GM19023 (cell line): Measurements from ENCODE around the gene PLS1.
"Not testable (repeated sequence)": the region's sequence is repeated elsewhere in the genome, so short reads cannot be mapped to it uniquely, and the experiment has no call there.

Experiments
- ATAC-seq: cut with Tn5 transposase; IDR thresholded peaks from one replicate; pipeline ENCODE4 v1.9.1; 2021; ENCODE audit warnings: mild to moderate bottlenecking, moderate library complexity; ENCODE audit not compliant: unreplicated experiment

PLS1 gene

DNA sequence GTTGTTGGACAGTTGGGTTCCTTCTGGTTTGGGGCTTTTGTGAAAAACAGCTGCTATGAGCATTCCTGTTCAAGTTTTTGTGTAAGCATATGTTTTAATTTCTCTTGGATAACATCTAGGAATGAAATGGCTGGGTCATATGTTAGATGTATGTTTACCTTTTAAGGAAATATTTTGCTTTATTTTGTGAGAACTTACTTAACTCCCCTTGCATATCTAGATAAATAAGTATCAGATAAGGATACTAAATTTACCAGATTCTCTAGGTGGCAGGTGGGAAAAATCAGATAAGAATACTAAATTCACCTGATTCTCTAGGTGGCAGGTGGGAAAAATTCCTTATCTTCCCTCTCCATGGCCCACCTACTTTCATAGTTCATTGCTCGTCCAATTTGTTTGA lies 1.1 kb upstream of the PLS1 start:
- no peak for ATAC-seq

DNA sequence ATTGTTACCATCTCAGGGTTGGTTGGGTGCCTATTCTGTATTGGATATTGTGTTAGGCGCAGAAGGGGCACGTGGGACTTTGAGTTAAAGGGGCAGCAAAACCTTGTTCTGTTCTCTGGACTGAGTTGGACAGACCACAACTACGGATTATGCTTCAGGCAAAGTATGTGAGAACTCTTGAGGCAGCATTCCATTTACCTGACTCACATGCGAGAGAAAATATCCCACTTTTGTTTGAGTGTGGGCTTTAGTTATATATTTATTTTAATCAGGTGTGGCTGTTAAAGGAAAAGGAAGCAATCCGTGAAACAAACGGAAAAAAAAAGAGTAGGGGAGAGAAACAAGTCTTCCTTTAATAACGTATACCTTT lies 627 bp upstream of the PLS1 start:
- ATAC-seq: no peak

DNA sequence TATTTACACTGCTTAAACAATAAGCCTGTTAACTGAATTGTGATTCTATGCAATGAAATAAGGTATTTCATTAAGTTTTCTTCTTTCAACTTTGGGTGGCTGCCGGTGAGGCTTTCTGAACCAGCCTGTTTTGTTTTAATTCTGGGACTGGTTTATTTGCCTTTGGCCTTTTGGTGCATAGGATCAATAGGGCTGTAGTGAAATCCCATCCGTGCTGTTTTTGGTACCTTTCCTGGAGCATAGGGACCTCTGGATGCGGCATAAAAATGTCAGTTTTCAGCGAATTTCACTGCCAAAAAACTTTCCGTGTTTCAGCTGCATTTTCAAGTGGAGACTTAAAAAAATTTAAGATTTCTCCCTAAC lies 514 bp downstream of the PLS1 start:
- no peak for ATAC-seq

DNA sequence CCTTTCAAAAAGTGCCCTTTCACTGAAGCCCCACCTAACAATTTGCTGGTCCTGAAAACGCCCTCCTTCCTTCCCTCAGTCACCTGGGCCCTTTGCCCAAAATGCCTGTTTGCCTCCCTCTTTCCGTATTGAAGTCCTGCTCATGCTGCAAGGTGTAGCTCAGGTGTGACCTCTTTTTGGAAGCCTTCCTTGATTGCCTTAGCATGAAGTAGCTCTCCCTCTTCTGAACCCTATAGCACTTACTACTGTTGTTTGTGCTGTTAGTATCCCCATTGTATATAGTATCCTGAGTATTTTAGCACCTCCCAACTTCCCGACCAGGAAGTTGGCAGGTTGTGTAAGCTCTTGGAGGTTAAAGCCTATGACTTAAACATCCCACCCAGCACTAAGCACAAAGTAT lies 1.7 kb downstream of the PLS1 start:
- no peak for ATAC-seq

DNA sequence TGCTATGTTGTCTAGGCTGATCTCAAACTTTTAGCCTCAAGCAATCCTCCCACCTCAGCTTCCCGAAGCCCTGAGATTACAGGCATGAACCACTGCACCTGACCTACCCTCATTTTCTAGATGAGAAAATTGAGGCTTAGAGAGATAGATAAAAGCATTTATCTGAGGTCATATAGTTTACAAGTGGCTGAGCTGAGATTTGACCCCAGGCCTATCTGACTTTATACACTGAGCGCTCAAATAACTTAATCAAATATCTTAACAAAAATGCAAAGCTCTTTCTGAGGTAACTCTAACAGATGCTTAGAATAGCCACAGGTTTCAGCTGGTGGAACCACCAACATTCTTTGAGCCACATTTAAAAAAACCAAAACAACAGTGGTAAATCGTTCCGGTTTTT lies 5.5 kb downstream of the PLS1 start:
- ATAC-seq: no peak

DNA sequence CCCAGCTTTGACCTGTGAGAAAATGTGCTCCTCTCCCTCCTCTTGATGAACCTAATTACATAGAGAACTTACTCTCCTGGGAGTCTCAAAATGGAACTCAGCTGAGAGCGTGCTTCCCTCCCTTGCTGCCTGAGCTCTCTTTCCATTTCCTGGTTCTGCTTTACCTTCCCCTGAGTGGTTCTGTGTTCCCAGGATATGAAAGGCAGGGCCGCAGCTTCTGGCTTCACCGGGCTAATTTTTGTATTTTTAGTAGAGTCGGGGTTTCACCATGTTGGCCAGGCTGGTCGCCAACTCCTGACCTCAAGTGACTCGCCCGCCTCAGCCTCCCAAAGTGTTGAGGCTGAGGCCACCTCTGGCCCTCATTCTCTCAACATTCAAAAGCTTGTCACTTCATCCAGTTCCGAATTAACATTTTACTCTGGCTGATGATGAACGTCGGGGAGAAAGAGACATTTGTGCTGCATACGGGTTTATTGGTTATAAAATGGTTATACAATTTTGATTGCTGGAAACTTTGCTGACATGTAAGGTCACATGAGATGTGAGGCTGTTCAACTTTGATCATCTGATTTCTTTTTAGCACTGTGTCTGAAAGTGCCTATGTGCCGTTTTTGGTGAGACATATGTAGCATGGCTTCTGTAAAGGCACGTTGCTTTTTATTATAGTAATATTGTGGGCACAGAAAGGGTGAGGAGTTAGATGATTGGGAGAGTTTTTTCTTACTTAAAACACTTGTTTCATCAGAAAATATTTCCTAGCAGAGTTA lies 6.6 kb downstream of the PLS1 start:
- ATAC-seq: no peak

DNA sequence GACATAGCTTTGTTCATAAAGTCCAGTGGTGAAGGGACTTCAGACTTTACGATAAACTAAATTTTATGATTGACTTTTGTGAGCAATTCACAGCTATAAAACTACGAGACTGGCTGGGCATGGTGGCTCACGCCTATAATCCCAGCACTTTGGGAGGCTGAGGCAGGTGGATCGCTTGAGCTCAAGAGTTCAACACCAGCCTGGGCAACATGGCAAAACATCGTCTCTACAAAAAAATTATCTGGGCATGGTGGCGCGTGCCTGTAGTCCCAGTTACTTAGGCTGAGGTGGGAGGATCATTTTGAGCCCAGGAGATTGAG lies 7.2 kb downstream of the PLS1 start:
- not testable (repeated sequence) for ATAC-seq

DNA sequence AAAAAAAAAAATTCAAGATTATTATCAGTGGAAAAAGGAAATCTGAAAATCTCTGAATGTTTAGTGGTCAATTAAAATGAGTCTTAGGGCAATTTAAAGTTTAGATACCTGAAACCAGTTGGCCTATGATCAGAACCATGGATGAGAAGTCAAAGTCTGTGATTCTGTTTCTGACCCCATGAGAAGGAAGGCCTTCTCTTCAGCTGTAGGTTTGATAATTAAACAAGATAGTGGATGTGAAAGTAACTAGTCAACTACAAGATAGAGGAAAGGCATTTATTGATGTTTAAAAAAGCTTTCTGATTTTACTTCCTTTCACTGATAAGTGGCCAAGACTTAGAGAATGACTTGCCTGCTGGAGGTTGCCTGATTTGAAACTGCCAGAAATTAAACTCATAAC lies 8.7 kb downstream of the PLS1 start:
- no peak for ATAC-seq

DNA sequence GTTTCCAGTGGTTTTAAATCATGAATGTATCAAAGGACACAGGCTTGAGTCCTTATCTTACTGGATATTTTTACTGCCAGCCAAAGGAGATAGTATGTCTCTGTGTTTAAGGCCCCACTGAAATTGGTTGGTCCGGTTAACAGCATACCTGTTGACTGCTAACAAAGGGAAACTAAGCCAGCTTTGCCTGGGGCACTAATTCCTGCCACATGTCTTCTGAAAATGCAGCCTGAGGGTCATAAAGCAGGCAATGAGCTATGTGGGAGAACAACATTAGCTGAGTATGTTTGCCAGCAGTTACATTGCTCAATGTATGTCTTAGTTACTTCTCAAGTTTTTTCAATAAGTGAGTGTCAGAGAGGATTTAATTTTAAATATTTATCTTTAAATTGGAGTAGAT lies 12.4 kb downstream of the PLS1 start:
- no peak for ATAC-seq

DNA sequence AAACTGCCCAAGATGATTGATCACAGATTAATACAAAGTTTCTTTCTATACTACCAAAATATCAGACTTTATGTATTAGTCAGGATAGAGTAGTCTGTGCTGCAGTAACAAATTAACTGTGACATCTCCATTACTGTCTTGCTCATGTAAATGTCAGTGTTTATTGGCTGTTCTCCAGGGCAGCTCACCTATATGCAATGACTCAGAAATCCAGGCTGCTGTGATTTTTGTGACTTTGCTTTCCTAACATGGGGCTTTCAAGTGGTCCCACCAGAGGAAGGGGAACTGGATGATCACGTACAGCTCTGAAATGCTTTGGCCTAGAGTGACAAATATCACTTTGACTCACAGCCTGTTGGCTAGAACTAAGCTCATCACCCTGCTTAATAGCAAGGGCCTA lies 12.9 kb downstream of the PLS1 start:
- ATAC-seq: no peak

DNA sequence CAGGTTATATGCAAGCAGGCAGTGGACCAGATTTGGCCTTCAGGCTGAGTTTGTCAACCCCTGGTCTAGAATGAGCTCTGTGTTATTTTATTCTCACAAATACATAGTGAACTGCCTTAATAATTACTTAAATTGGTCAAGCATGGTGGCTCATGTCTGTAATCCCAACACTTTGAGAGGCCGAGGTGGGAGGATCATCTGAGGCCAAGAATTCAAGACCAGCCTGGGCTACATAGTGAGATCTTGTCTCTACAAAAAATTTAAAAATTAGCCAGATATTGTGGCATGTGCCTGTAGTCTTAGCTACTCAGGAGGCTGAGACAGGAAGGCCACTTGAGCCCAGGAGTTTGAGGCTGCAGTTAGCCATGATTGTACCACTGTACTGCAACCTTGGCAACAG lies 15.0 kb downstream of the PLS1 start:
- ATAC-seq: no peak

DNA sequence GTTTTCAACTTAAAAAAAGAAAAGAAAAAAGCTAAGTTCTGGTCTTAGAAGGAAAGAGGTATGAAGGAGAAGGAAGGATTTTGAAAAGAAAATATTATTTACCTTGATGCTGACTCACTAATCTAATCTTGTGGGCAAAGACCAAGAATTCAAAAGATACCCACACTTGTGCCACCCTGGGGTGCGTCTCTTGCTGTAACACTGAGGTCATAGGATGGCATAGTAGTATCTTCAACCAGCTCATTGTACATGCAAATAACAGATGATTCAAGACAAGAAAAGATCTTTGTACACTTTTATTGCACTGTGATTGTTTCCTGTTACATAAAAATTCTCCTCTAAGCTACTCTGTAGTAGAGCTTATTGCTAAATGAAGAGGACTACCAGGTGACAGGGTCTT lies 17.3 kb downstream of the PLS1 start:
- no peak for ATAC-seq

DNA sequence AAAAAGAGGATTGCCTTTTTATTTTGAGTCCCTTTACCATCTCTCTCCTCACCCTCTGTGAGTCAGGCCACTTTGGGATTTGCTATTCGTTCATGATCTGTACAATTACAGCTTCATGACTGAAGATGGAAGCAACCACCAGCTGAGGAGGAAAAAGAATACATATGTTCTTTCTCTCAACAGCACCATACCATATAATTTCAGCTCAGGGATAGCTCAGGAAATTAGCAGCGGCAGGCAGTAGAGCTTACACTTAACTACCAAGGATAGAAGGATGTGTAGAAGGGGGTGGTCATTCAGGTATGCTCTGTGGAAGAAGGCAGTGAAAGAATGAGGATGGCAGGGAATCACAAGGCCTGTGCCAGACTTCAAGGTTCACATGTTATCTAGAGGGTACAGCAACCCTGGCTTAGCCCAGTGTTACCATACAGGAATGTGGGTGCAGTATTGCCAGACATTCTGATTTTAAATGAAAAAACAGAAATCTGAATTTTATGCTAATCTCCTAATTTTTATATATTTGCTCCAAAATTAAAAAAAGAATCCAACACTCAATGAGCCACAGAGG lies 17.9 kb downstream of the PLS1 start:
- ATAC-seq: no peak

DNA sequence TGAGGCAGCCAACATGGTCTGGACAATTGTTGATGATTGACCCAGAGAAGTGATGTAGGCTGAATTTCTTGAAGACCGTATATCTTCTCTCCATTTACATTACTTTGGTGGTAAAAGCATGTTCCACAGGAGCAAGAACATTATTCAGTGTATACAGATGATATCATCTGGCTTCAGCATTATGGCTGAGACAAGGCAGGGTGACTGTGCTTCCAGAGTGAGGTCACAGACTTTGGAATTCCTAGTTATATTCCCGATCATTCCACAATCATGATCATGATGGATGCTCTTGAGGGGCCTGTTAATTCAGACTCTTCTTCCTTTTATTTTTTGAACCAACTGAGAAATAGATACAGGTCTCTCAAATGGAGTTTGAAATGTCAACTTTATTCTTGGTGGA lies 19.0 kb downstream of the PLS1 start:
- ATAC-seq: no peak

DNA sequence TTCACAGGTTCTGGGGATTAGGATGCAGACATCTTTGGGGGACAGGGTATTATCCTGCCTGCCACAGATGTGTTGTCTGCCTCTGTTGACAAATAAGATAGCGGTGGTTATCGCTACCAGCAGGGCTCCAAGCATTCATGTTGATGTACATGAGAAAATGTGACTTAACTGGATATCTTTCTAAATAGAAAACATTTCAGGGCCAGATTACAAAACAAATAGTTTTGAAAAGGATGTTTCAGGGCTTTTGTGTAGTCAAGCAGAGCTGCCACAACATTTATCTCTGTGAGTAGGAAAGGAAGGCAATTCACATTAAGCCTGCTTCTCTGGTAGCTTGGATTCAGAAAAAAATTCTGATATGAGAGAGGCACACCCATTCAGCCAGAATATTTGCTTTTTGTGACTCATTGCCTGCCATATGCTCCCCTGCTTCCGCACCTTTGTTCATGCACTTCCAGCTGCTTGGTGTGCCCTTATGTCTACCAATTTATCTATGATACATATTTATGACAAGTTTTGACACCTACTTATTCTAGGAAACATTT lies 22.8 kb downstream of the PLS1 start:
- no peak for ATAC-seq

DNA sequence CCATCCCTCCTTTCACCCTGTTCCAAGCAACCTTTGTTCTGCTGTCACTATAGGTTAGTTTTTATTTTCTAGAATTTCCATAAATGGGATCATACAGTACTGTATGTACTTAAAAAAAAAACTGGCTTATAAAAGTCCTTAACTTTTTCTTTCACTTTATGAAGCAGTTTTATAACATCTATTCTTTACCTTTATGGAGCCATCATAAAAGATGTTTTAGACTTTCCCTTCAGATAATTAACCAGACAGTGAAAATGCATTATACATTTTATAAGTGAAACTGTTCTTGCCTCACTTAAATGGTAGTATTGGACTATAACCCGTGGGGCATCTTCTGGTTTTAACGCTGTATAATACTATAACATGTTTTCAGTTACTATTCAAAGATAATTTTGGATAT lies 26.2 kb downstream of the PLS1 start:
- ATAC-seq: no peak

DNA sequence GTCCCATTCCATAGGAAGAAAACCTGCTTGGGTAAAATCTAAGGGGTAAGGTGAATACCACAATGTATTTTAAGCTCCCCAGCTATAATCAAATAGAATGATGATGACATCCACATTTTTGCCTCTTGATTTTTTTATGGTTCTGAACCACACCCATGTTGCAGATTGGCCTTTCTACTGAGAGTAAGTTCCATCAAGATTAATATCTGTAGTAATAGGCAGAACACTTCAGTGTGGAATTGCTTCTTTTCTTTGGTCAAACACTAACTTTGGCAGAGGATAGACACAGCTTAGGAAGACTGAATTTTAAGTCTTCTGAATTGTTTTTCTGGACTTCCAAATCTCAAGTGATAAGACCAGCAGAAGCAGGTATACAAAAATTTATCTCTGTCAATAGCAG lies 27.0 kb downstream of the PLS1 start:
- ATAC-seq: no peak

DNA sequence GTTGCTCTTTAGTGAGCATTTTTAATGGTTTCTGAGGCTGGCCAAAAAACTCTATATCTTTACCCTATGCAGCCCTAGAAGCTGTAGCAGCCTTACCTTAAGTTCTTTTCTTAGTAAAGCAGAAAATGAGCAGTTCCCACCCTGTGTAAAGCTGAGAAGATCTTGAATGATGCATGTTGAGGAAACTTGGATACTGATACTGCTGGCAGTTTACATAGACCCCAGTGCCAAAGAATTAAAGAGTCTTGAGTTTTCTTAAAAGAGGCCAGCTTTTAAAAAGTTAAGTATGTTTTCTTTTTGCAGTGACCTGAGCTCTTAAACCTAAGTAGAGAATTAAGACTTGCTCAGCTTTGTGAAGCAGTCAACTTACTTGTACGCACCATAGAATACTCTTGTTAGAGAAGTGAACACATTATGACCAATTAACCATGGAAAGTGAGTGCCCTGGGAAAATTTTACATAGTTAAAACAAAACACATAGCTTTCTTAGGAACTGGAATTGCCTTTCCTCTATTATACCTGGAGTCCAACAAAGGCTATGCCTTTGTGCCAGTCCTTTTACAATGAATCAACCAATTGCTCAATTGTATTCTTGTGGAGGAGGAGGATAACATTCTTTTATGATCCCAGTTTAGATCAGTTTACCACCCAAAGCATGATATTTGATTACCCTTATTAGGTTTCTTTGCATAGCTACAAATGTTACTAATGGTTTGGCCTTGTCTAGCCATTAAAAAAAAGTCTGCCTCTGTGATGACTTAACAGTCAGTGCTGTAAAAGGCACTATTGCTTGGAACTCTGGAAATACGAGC lies 28.4 kb downstream of the PLS1 start:
- ATAC-seq: no peak

DNA sequence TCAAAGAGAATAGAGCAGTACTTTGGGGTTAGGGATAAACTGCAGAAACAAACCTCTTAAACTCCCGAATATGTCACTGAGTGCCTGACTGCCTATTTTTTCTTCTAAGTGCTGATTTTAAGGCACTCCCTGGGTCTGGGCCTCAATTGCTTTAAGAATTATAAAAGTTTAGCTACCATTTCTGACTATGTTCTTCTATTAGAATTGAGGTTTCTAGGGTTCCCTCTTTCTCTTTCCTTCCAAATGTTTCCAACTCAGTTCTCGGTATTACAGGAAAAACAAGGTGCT lies 28.9 kb downstream of the PLS1 start:
- no peak for ATAC-seq

DNA sequence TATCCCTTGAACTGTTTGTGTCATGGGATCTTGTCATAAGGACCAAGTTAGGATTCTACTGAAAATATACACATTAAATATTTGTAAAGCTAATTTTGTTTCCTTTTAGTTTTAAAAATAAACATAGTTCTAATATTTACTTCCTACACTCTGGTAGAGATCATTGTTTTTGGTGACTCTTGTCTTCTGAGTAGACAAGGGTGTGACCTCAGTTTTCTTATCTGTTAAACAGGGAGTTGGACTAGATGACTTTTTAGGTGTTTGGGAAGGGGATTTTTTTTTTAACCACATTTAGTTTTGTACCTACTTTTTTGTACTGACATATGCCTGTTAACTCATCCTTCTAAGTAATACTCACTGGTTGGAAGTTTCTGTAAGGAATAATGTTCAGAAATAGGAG lies 30.8 kb downstream of the PLS1 start:
- ATAC-seq: no peak

DNA sequence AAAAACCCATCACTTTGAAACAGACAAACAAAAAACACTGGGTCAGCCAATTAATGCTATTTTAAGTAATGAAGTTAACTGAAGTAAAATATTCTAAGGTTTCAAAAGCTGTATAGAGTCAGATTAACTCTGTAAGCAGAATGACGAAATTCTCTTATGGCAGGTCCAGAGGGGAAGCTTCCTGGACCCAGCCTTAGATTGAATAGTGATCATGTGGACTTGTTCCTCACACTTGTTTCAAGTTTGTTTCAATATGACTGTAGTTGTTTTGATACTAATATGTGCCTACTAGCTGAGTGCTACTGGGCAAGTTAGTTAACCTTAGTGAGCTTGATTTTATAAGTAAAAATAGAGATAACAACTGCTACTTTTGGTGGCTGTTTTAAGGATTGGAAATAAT lies 32.6 kb downstream of the PLS1 start:
- no peak for ATAC-seq

DNA sequence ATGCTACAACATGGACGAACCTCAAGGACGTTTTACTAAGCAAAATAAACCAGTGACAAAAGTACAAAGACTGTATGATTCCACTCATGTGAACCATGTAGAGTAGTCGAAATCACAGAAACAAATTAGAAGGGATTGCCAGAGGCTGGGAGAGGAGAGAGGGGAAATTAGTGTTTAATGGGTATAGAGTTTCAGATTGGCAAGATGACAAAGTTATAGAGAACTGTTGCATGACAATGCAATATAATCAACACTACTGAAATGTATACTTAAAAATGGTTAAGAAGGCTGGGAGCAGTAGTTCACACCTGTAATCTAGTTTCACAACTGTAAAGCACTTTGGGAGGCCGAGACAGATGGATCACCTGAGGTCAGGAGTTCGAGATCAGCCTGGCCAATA lies 36.9 kb downstream of the PLS1 start:
- ATAC-seq: no peak

DNA sequence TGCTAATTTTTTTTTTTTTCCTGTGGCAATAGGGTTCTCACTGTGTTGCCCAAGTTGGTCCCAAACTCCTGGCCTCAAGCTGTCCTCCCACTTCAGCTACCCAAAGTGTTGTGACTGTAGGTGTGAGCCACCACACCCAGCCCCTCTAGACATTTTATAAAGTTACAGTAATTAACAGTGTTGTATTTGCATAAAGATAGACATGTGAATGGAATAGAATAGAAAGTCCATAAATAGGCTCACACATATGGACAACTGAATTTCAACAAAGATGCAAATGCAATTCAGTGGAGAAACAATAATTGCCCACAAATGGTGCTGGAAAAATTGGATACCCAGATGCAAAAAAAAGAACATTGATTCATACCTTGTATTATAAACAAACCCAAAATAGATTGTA lies 39.9 kb downstream of the PLS1 start:
- no peak for ATAC-seq
